GM12865 (cell line): ENCODE results near the gene HMGN1.

Experiments used
- DNase-seq: peaks from one replicate; pipeline ENCODE4 v3.0.0; 2010; ENCODE audit warnings: low read depth
- H3K4me3 ChIP-seq: 2 replicates; pipeline ENCODE4 v1.5.1; 2011; ENCODE audit warnings: mild to moderate bottlenecking, low read depth, low read length, control low read depth
- CTCF ChIP-seq: IDR thresholded peaks from 2 replicates; pipeline ENCODE4 v1.5.1; 2011; ENCODE audit warnings: low read length, control low read depth, low read depth, inconsistent platforms; ENCODE audit not compliant: insufficient read depth; ENCODE audit errors: missing control alignments

The HMGN1 gene

DNA sequence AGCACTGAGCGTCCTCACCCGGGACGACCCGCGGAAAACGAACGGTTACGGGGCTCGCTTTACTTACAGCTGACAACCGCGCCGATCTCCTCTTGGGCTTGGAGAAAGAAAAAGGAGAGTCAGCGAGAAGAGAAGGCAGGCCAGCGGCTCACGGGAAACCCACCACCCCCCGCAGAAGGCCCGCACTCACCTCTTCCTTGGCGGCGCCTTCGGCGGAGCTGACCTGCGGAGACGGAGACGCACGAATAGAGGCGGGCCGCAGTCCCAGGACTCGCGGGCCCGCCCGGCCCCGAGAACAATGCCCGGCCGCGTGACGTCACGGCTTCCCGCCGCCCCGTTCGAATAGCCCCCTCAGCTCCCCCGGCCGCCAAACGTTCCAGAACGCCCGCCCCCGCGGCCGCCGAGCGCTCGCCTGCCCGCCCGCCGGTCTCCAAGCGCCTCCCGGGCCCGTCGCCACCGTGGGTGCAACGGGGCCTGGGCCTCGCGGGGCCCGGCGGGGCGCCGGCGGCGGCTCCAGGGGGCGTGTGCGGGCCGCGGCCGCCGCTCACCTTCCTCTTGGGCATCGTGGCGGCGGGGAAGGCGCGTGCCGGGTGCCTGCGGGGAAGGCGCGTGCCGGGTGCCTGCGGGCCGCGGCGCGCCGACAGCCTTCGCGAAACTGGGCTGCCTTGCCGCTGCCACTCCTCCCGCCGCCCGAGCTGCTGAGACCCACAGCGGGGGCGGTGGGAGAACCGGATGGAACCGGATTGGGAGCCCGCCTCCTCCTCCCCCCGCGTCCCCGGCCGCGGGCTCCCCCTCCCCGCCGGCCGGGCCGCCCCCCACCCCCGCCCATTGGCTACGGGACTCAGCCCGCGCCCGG lies at the start of gene HMGN1:
Gene HMGN1, minus strand, starts transcription at position 734 of the 856 bp plus-strand sequence. Its CDS starts 171 bp downstream, at position 563.
- peak within 1 kb of the TSS; percentile 74 for H3K4me3 ChIP-seq
- peak; percentile 95 for DNase-seq
- TF ChIP-seq CTCF, result no peak

- H3K4me3 ChIP-seq, result no peak overlapping the region
- no peak for DNase-seq
- no peak for TF ChIP-seq CTCF
Measured at GRCh38 chr21:39397646-39398385, 48.9 kb upstream of the HMGN1 start.

- no peak for DNase-seq
- TF ChIP-seq CTCF, result no peak
- H3K4me3 ChIP-seq, result no peak overlapping the region
Measured at GRCh38 chr21:39392981-39393380, 44.1 kb upstream of the HMGN1 start.

DNA sequence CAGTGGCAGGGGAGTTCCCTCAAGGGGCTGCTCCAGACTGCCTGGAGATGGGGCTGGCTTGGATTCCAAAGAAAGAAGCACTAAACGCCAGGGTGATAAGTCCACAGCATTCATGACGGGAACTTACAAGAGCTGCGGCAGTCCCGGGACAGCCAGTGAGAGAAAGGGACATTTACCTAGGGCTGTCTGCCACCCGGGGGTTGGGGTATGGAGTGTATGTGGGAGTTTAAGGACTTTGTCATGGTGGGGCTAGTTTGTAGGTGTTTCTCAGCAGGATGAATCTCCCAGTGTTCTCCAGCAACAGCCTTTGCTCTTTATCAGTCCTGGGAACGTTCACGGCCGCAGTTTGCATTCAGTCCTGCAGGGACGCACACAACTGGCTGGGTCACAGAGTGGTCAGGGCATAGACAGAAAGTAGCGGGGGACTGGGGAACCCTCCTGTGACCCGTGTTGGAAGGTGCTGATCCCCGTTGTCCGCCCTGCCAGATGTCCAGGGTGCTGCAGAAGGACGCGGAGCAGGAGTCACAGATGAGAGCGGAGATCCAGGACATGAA lies 41.4 kb upstream of the HMGN1 start:
- no peak for TF ChIP-seq CTCF
- DNase-seq, result no peak
- H3K4me3 ChIP-seq, result no peak overlapping the region

- no peak for TF ChIP-seq CTCF
- no peak overlapping the region; the same call in 1 of the 2 replicates for H3K4me3 ChIP-seq
Measured at GRCh38 chr21:39388811-39389155, 39.9 kb upstream of the HMGN1 start.

GRCh38 chr21:39388038-39388810 lies 39.3 kb upstream of the HMGN1 start:
- peak overlapping the region; percentile 60 for H3K4me3 ChIP-seq
- peak; percentile 88 for DNase-seq
- peak; percentile 87 for TF ChIP-seq CTCF

More at GRCh38 chr21:39388811-39389155, 39.9 kb upstream of the HMGN1 start:
- no peak for DNase-seq
